GM18870 (cell line): Measurements from ENCODE around the gene SLC41A3.
"Not testable (repeated sequence)": the region's sequence is repeated elsewhere in the genome, so short reads cannot be mapped to it uniquely, and the experiment has no call there.

ENCODE experiments used
- ATAC-seq: cut with Tn5 transposase; IDR thresholded peaks from one replicate; pipeline ENCODE4 v1.9.1; 2021; ENCODE audit warnings: moderate library complexity; ENCODE audit not compliant: unreplicated experiment

The SLC41A3 gene

DNA sequence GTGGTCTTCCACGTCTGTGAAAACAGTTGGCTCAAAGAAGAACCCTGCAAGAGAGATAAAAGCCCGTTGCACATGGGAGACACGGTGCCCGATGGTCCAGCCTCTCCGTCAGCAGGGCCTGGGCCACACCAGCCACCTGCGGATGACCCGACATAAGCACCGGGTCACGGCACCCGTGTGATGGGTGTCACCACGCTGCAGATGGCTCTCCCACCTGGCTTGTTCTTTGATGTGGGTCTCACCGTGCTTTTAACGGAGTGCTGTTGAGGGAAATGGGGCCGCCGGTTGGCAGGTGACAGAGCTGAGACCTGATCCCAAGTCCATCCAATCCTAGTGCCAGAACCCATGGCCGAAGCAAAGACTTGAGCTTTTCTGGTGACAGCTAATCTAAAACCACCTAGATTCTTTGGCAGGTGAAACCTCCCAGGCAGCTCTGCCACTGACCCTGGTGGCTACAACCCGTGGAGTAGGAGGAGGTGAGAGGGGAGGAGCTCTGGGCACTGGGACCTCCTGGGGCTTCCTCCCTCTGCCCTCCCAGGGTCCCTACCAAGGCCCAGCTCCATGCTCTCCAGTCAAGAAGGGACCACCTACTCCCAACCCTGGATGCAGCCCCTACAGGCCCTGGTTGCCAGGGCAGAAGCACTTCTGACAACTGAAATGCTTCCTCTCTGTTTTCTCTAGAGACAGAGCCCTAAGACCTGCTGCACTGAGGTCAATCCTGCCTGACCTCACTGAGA, 23.4 kb upstream of the SLC41A3 start:
- no peak for ATAC-seq

DNA sequence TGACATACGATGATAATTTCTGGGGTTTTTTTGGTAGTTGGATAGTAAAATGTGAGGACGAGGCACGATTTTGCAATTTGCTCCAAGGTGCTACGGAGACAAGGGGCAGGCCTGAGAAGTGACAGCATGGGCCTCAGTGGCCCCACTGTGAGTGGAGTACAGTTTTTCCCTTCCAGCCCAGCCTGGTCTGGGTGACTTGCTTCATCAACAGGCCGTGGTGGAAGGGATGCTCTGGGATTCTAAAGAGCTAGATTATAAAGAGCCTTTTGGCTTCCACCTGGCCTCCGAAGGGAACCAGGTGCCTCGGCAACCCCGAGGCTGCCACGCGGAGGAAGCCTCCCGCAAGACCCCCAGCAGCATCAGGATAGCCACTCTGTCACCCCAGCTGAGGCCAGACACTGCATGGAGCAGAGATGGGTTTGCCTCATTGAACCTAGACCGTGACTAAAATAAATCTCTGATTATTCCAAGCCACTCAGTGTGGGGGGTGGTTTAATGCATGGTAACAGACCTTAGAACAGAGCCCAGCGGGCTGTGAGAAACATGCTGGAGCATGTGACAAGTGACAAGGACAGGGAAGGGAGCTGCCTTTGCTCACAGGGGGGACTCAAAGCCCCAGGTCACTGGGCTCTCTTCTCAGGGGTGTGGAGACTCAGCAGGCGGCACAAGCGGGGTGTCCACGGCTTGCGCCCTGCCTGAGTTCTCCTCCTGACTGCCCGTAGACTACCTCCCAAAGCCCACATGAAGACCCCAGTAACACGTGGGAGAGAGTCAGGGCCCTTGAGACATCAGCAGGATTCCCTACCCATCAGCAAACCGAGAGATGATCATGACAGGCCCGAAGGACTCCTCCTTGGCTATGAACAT, 22.6 kb upstream of the SLC41A3 start:
- ATAC-seq: no peak

DNA sequence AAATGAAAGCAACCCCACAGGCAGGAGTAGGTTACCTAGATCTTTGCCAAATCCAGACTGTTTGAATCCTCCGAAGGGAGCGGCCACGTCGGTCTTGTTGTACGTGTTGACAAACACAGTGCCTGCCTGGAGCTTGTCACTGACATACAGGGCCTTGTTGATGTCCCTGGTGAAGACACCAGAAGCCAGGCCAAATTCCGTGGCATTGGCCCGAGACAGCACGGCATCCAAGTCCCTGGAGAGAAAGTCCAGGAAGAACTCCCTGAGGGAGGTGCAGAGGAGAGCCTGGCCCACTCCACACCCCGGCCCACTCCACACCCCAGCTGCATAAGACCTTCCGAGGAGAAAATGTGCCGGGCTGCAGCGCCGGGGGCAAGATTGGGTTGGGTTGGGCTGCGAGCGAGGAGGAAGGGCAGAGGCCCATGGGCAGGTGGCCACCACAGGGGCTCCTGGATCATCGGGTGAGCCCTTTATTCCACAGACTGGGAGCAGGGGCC, 21.8 kb upstream of the SLC41A3 start:
- ATAC-seq: no peak

DNA sequence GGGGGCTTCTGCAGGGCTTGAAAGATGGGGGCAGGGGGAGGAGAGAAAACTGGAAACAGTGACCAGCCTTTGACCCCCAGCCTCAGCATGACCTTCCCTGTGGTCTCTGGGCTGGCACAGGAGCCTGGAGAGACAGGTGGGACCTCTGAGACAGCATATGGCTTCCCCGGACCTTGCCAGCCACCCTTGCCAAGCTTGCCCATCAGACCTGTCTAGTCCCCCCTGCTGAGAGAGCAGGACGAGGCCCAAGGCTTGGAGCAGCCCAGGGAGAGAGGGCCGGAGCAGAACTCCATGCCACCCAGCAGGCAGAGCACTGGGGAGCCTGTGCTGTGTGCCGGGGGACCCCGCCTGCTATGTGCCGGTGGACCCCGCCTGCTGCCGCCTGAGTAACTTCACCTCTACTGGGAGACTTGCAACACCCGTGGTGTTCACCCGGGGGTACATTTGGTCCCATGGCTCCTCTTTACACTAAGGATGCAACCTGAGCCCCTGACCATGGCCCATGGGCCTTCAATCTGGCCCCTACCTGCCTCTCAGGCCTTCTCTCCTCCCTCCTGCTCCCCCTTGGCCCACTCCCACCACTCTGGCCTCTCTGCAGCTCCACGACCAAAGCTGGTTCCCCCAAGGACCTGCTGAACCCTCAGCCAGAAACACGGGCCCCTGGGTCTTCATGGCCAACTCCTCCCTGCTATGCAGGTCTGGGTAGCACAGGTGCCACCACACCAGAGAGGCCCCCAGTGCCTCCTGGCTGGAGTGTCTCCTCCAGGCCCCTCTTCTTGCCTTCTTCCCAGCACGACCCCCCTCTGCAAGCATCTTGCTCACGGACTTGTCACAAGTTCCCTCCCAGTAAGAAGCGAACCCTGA, 21.1 kb upstream of the SLC41A3 start:
- ATAC-seq: no peak

DNA sequence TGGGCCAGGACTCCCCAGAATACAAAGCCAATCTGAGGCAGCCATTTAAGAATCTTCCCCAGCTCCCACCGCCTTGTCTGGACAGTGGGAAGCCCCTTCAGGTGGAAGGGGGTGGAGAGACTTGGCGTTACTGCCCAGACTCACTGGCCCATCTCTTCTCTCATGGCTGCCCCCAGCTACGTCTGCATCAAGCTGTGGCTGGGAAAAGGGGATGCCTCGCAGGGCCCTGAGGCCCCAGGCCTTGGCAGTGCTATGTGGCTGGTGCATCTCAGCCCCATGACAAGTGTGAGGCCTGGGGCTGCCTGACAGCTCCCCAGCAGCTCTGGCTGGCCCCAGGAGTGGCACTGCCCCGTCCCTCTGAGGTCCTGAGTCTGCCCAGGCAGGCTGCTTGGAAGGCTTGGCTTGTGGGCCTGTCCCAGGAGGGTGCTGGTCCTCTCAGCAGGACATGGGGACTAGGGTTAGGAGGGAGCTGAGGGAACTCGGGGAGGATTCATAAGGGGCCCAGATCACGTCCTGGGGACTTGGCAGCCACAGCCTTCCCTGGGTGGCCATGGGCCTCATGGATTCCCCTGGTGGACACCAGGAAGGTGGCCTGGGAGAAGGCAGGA, 20.2 kb upstream of the SLC41A3 start:
- no peak for ATAC-seq

DNA sequence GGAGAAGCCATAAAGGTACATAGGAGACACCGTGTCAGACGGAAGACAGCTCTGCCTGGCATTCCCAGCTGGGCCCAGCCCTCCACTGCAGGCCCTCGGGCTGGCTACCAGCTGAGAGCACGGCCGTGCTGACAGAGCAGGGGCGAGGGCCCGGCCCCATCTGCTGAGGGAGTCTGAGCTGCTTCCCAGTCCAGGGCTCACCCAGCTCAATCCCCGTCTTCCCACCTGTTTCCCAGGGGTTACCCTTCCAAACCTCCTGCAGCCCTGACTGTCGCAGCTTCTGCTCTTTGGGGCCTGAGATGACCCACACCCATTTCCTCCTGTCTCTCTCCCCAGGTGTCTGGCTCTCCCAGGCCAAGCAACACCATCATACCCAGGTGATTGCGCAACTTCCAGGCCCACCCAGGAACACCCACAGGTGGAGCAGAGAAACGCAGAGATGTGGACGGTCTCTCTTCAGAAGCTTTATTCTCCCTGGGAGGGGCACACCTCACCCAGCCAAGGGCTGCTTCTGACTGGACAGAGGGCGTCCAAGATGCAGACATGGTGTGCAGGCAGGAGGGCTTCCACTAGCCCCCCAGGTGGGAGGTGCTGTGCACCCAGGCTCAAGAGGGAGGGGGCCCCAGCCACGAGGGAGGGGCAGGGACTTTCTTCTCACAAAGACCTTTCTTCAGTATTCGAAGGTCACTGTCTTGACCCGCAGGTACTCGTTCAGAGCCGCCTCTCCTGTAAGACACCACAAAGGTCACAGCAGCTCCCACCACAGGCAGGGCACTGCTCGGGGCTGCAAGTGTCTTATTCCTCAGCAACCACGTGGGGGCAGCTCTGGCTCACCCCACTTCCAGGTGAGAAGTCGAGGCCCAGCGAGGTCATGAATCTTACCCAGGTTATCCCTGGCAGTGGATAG, 19.4 kb upstream of the SLC41A3 start:
- ATAC-seq: no peak

DNA sequence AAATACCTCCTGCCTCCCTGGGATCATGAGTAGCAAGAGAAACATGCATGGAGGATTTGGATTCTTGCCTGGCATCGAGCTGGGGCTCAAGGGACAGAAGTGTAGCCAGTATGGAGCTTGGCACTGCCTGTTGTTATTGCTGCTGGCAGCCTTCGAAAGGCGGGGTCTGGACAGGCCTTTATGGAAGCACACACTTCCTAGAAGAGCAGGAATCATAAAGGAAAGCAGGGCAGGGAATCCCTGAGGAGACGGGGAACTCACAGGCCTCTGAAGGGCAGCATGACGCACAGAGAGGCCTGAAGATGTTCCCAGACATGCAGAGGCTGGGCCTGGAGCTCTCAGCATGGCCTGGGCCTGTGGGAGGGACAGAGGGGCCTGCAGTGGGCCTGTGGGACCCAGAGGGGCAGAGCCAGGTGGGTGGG, 18.6 kb upstream of the SLC41A3 start:
- ATAC-seq: no peak

DNA sequence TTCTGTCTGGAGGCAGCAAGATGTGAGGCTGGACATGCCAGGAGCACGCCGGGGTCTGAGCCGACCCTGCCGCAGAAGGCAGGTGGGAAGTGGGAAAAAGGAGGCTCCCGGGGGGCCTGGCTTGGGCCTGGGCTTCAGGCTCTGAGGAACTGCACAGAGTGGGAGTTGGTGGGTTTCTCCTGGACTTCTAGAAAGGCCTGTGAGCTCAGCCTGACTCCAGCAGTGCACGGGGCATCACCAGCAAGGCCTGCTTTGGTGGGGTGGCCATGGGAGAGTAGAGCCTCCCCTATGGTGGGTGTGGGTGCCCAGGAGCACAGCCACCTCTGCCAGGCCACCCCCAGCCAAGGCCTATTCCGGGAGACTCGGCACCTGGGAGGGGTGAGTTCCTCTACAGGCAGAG, 18.1 kb upstream of the SLC41A3 start:
- no peak for ATAC-seq

DNA sequence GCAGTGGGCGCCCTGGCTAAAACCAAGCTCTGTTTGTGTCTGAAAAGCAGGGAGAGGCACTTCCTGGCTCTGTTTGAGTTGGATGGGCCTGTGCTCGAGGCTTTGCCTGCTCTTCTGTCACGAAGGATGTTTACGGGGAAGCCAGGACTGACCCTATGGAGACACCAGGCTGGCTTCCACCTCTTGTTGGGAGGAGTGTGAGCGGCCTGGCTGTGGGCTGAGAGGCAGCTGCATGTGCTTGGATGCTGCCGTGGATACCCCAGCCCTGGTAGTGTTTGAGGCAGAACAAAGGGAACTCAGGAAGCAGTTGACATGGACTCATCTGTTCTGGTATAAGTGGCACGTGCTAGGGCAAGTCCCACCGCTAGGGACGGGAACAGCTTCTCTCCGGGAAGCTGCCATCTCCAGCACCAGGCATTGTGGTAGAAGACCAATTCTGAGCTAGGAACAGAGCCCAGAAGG, 17.6 kb upstream of the SLC41A3 start:
- no peak for ATAC-seq

DNA sequence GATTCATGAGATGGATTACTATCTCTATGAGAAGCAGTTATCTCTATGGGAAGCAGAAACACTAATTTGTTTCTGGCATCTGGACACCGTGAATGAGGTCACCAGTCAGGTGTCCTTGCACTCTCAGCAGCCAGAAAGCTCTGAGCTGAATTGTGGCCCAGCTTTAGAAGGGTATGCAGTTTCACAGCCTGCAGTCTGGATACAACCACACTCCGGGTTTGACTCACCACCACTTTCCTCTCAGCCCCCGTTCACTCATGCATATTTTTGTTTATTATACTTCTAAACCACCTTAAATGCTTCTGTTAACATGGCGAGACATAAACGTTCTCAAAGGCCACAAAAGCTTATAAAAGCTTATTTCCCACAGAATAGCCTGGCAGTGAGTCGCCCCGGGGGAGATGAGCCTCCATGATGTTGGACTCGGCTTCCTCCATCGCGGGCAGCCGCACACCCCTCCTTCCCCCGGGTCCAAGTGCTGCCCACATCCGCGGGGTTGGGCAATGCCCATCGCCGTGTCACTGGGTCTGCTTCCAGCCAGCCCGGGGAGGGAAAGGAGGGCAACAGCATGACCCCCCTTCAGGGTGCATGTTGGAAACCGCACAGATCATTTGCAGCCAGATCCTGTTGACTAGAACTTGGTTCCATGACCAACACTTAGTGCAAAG, 16.8 kb upstream of the SLC41A3 start:
- ATAC-seq: no peak

DNA sequence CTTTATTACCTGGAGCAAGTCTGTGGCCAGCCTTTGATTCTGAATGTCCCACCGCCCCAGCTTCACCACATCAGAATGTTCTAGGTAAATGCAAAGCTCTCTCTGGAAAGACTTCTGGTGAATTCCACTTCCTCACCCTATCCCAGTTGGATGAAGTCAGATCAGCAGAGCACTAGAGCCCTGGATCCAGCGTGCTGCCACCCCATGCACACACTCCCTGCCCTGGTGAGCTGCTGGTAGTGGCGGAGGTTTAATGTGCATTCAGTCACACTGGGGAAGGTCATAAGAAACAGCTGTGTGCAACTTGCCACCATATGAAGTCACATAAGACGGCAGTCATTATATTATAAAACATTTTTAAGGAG, 16.3 kb upstream of the SLC41A3 start:
- ATAC-seq: no peak

DNA sequence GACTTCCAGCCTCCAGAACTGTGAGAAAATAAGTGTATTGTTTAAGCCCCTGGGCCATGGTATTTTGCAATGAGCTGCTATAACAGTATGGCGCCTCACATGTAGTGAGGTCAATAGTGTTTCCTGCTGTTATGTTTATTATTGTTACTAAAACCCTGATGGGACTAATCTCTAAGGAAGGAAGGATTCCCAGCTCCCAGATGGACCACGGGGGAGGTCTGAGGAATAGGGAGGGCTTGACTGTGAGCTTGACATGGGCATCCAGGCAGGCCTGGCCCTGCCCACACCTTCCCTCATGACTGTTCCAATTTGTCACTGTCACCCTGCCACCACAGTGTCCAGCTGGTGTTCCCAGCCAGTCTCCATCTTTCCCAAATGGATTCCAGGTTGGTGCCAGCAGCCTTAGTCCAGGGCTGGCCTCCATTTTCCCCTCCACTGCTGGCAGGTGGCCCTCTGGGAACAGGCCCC, 14.5 kb upstream of the SLC41A3 start:
- ATAC-seq: no peak

DNA sequence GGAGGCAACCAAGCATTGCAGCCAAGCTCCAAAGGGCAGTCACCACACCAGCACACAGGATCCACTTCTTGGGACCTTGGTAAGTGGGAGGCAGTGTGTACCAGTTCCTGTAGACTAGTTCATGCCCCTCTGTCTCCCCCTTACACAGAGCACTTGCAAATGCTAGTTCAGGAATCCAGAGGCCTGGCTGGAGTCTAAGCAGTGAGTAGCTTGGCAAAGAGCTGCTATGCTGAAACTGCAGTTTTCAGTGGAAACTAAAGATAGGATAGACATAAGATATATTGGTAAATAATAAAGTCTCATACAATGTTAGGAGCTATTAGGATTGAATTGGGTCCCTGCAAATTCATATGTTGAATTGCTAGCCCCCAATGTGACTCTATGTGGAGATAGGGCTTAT, 13.9 kb upstream of the SLC41A3 start:
- no peak for ATAC-seq

DNA sequence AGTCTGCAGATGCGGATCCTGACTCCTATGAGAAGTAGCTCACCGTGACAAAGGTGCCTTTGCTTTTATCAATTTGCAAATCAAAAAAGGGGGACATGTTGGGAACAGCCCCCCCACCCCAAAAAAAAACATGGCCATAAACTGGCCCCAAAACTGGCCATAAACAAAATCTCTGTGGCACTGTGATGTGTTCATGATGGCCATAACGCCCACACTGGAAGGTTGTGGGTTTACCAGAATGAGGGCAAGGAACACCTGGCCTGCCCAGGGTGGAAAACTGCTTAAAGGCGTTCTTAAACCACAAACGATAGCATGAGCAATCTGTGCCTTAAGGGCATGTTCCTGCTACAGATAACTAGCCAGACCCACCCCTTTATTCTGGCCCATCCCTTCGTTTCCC, 12.3 kb upstream of the SLC41A3 start:
- not testable (repeated sequence) for ATAC-seq

DNA sequence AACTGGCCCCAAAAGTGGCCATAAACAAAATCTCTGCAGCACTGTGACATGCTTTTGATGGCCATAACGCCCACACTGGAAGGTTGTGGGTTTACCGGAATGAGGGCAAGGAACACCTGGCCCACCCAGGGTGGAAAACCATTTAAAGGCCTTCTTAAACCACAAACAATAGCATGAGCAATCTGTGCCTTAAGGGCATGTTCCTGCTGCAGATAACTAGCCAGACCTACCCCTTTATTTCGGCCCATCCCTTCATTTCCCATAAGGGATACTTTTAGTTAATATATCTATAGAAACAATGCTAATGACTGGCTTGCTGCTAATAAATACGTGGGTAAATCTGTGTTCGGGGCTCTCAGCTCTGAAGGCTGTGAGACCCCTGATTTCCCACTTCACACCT, 8.2 kb upstream of the SLC41A3 start:
- not testable (repeated sequence) for ATAC-seq

DNA sequence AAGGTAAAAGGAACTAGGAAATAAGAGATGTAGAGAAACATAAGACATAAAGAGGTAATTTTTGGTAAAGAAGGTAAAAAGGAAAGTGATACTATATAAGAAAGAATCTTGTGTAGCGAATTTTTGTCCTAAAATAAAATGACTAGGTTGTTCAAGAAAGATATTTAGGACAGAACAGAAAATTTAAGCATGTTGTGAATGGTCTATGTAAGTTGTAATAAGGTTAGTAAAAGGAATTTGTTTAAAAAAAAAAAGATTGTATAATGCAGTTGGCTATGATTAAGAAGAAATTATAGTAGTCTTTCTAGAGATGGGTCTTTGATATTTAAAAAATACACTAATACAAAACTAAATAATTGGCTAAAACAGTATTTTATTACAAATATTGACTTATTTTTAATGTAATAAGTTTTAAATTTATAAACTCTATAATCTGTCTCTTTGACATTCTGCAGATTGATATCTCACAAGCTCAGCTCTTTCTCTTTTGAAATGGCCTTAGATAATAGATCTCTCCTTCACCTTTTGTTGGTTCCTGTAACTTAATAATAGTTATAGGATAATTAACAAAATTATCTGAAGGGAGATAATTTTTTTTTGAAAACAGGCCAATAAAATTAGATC, 3.7 kb upstream of the SLC41A3 start:
- no peak for ATAC-seq

DNA sequence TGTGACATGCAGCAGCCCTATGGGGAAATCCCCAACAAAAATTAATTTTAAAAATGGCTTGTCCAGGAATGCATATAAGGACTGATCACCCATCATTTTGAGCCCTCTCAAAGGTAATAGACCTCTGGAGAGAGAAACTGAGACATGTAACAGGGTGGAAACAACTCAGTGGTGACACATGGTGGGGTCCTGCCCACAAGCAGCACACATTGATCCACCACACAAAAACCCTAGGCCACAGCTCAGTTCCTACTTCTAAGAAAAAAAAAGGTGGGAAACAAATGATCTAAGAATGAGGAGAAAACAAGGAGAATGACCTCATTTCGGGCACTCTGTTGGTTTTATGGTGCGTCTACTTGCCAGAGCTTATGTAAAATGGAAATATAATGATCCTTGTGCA, 1.9 kb upstream of the SLC41A3 start:
- ATAC-seq: no peak

DNA sequence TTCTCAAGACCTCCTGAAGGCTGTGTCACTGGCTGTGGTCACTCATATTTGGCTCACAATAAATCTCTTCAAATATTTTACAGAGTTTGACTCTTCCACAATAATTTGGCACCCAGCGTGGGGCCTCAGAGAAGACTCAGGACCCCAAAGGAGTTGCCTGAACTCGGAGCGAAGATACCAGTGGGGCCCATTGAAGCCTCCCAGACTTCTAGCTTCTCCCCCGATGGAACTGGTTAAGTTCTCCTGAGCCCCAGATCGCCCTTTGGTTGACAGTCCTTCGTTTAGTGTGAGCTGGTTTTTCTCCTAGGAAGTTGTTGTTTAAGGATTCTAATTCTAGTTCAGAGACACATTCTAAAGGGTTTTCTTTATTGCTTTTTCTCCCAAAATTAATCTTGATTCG, 1.4 kb upstream of the SLC41A3 start:
- ATAC-seq: no peak

DNA sequence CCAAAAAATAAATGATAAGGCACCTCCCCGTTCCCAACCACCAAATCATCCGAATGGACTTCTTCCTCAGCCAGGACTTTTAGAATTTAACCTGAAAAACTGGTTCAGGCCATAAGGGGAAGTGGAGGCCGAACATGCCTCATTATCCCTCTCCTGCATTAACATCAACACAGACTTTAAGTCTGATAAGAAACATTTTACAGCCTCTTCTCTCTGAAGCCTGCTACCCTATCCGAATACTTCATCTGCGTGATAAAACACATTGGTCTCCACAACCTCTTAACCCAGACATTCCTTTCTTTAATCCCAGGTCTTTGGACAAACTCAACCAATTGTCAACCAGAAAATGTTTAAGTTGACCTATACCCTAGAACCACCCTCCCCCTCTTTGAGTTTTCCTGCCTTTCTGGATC, 850 bp upstream of the SLC41A3 start:
- no peak for ATAC-seq
